Hepatocyte (in vitro differentiated cells): ENCODE data around the gene PSD2. TPM values are rescaled to one million over a fixed set of nuclear protein-coding genes. Genes with fewer than 3 reads are reported as not detected.

Source experiments
- DNase-seq: peaks from one replicate; pipeline ENCODE4 v3.0.0-alpha.2; 2016; ENCODE audit warnings: low spot score
- H2AFZ ChIP-seq: fragments of 200-600 bp; sonication (generic); 2 replicates; pipeline ENCODE4 v1.6.0; 2016; ENCODE audit warnings: antibody characterized with exemption, mild to moderate bottlenecking
- H3K27ac ChIP-seq: fragments of 200-600 bp; sonication (generic); 2 replicates; pipeline ENCODE4 v1.5.1; 2016; ENCODE audit warnings: mild to moderate bottlenecking
- H3K27me3 ChIP-seq: fragments of 200-600 bp; sonication (generic); 2 replicates; pipeline ENCODE4 v1.6.1; 2016
- H3K36me3 ChIP-seq: fragments of 200-600 bp; sonication (generic); replicated peaks from 2 replicates; pipeline ENCODE4 v1.5.1; 2016; ENCODE audit warnings: low read depth; ENCODE audit not compliant: insufficient read depth
- H3K4me1 ChIP-seq: fragments of 200-600 bp; sonication (generic); 2 replicates; pipeline ENCODE4 v1.5.1; 2016; ENCODE audit warnings: mild to moderate bottlenecking, moderate library complexity; ENCODE audit not compliant: insufficient read depth
- H3K4me2 ChIP-seq: fragments of 200-600 bp; sonication (generic); 2 replicates; pipeline ENCODE4 v1.6.0; 2016
- H3K4me3 ChIP-seq: fragments of 200-600 bp; sonication (generic); 2 replicates; pipeline ENCODE4 v1.5.1; 2016; ENCODE audit warnings: mild to moderate bottlenecking
- H3K79me2 ChIP-seq: fragments of 200-600 bp; sonication (generic); 2 replicates; pipeline ENCODE4 v1.6.0; 2017; ENCODE audit warnings: mild to moderate bottlenecking
- H3K9me2 ChIP-seq: fragments of 200-600 bp; sonication (generic); replicated peaks from 2 replicates; pipeline ENCODE4 v1.6.0; 2017; ENCODE audit warnings: mild to moderate bottlenecking; ENCODE audit not compliant: insufficient read depth
- H3K9me3 ChIP-seq: fragments of 200-600 bp; sonication (generic); 2 replicates; pipeline ENCODE4 v1.5.1; 2016; ENCODE audit warnings: low read depth, mild to moderate bottlenecking
- H4K20me1 ChIP-seq: fragments of 200-600 bp; sonication (generic); 2 replicates; pipeline ENCODE4 v1.6.0; 2016; ENCODE audit warnings: mild to moderate bottlenecking; ENCODE audit not compliant: insufficient read depth, poor library complexity, severe bottlenecking
- CTCF ChIP-seq: fragments of 200-600 bp; sonication (generic); IDR thresholded peaks from 2 replicates; pipeline ENCODE4 v1.5.1; 2016; ENCODE audit warnings: antibody characterized with exemption, mild to moderate bottlenecking; ENCODE audit not compliant: poor library complexity
- EZH2 ChIP-seq: fragments of 200-600 bp; sonication (generic); IDR thresholded peaks from 2 replicates; pipeline ENCODE4 v1.6.1; 2016; ENCODE audit warnings: antibody characterized with exemption, mild to moderate bottlenecking, borderline replicate concordance
- EZH2phosphoT487 ChIP-seq: fragments of 200-600 bp; sonication (generic); IDR thresholded peaks from one replicate; pipeline ENCODE4 v1.6.1; 2018; ENCODE audit warnings: antibody characterized with exemption, mild to moderate bottlenecking, low read depth, moderate library complexity; ENCODE audit not compliant: unreplicated experiment, severe bottlenecking
- WGBS: methylation state at CpG from one replicate; pipeline ENCODE4 v1.1.6; 2016; ENCODE audit warnings: low lambda C conversion rate; ENCODE audit errors: missing lambda C conversion rate; 5-methylcytosine and 5-hydroxymethylcytosine counted together
- polyA plus RNA-seq: library from polyadenylated mRNA; unstranded; fragments of >200 nt; fragmentation: Nextera tagmentation; extraction: Ambion mirVana; gene quantifications from 2 replicates; pipeline ENCODE4 v1.2.1, GENCODE V29; 2016
- total RNA-seq: library from RNA; depleted of rRNA; stranded (reverse); fragments of >200 nt; gene quantifications from 2 replicates; pipeline ENCODE4 v1.2.3, GENCODE V29; 2014

PSD2 gene
- total and polyA plus RNA-seq, 2 experiments from 2014 or later = not detected

DNA sequence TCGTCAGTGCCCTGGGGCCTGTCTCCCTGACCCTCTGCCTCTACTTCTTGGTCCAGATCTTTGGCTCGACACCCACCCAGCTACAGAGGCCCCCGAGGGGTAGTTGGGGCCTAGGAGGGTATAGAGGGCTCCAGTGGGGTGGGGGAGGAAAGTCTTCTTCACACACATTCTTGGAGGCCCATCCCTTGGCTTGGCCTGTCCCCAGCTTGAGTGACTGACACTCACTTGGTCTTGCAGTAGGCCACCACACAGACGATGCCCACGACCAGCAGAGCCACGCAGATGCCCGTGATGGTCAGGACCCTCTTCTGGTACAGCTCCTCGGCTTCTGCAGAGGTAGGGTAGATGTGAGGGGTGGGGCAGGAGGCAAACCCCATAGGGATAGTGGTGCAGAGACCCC, 59.8 kb downstream of the PSD2 start:
- Histone ChIP-seq H3K4me1 (no peaks in the 10 kb centered on the region), H3K4me2 (no peak overlapping the region), H3K79me2 (no peaks in the 10 kb centered on the region), H3K27ac (no peak overlapping the region), H3K9me2 (no peaks in the 10 kb centered on the region), H3K9me3 (no peaks in the 10 kb centered on the region), H4K20me1 (no peaks in the 10 kb centered on the region), H2AFZ (no peak overlapping the region), H3K27me3 (peaks cover 8% of the 10 kb centered on the region), H3K4me3 (no peak overlapping the region), H3K36me3 (no peaks in the 10 kb centered on the region)
- 91% methylated on average over 8 of the region's 8 CpGs for WGBS
- TF ChIP-seq EZH2 = no peak
- TF ChIP-seq EZH2phosphoT487 = no peak
- TF ChIP-seq CTCF = no peak
- no peak for DNase-seq

DNA sequence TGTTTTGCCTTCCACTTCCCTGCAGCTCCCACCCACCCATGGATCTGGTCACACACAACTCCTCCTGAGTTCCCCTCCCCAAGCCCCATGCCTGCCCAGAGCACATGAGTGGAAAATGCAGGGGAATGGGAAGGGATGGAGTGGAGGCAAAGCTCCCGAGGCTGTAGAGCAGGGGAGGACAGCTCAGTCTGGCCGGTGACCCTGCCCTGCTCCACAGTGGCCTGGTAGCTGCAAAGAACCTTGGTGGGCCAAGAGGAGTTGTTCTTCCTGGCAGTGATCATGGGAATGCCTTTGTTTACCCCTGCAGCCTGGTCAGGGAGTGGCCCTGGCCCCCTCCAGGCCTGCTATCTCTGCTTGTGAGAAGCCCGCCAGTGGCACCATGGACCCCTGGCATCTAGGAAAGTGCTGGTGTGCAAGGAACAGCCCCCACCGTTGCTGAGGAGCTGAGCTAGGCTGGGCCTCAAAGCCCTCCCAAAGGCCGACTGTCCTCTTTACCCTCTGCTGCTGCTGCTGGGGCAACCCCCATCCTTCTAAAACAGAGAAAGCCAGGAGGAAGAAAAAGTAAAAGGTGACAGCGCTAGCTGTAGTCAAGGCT, 60.4 kb downstream of the PSD2 start:
- H3K27ac ChIP-seq = no peak overlapping the region

GRCh38 chr5:139856714-139857113, 61.1 kb downstream of the PSD2 start:
- Histone ChIP-seq H4K20me1 (no peaks in the 10 kb centered on the region), H3K4me3 (no peak overlapping the region), H3K4me1 (no peaks in the 10 kb centered on the region), H3K9me2 (no peaks in the 10 kb centered on the region), H3K36me3 (no peaks in the 10 kb centered on the region), H3K4me2 (no peak overlapping the region), H3K27ac (no peak overlapping the region), H3K79me2 (no peaks in the 10 kb centered on the region), H3K27me3 (peaks cover 4% of the 10 kb centered on the region), H2AFZ (no peak overlapping the region), H3K9me3 (no peaks in the 10 kb centered on the region)
- WGBS = 88% methylated on average over 4 of the region's 4 CpGs
- TF ChIP-seq CTCF = no peak
- no peak for DNase-seq

More for the DNA sequence above, 60.4 kb downstream of the PSD2 start:
- TF ChIP-seq CTCF (no peak), EZH2phosphoT487 (no peak), EZH2 (no peak)
- WGBS = 95% methylated on average over 6 of the region's 6 CpGs
- H3K4me3 ChIP-seq = no peak overlapping the region
- DNase-seq = no peak
- no peaks in the 10 kb centered on the region for H4K20me1 ChIP-seq
- H3K4me1 ChIP-seq = no peaks in the 10 kb centered on the region
- H3K27me3 ChIP-seq = peaks cover 4% of the 10 kb centered on the region
- H2AFZ ChIP-seq = no peak overlapping the region
- no peaks in the 10 kb centered on the region for H3K36me3 ChIP-seq
- H3K4me2 ChIP-seq = no peak overlapping the region
- H3K9me3 ChIP-seq = no peaks in the 10 kb centered on the region
- no peaks in the 10 kb centered on the region for H3K79me2 ChIP-seq
- no peaks in the 10 kb centered on the region for H3K9me2 ChIP-seq

DNA sequence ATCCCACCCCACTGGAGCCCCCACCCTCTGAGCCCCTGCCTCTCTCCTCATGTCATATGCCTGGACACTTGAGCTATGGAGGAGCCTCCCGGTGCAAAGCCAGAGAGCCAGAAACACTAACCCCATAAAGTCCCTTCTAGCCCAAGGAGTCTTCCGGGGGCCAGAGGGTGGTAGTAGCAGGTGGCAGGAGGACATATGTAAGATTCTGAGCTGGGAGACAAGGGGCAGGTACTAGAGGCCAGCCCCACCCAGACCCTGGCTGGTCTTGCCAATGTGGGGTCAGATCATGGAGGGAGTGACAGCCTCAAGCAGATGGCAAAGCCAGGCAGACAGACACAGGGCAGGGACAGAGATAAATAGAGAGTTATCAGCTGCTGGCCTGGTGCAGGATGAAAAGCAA, 63.4 kb downstream of the PSD2 start:
- H3K9me3 ChIP-seq = no peaks in the 10 kb centered on the region
- no peak overlapping the region for H3K4me2 ChIP-seq
- peaks cover 4% of the 10 kb centered on the region for H3K27me3 ChIP-seq
- H3K27ac ChIP-seq = no peak overlapping the region
- TF ChIP-seq CTCF (no peak), EZH2phosphoT487 (no peak), EZH2 (no peak)
- WGBS = 88% methylated on average over 2 of the region's 2 CpGs
- no peak overlapping the region for H2AFZ ChIP-seq
- H3K9me2 ChIP-seq = no peaks in the 10 kb centered on the region
- no peaks in the 10 kb centered on the region for H4K20me1 ChIP-seq
- H3K4me1 ChIP-seq = no peaks in the 10 kb centered on the region
- no peak overlapping the region for H3K4me3 ChIP-seq
- no peak for DNase-seq
- H3K36me3 ChIP-seq = no peaks in the 10 kb centered on the region
- no peaks in the 10 kb centered on the region for H3K79me2 ChIP-seq
